ENCODE measurements around the gene ABI1.

The ABI1 gene

DNA sequence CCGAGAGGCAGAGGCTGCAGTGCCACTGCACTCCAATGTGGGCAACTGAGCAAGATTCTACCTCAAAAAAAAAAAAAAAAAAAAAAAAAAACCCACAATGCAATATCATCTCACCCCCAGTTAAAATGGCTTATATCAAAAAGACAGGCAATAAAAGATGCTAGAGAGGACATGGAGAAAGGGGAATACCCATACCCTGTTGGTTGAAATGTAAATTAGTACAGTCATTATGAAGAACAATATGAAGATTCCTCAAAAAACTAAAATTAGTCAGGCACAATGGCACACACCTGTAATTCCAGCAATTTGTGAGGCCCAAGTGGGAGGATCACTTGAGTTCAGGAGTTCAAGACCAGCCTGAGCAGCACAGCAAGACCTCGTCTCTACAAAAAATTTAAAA, 25.7 kb downstream of the ABI1 start:
- TF ChIP-seq, protein P1, sequence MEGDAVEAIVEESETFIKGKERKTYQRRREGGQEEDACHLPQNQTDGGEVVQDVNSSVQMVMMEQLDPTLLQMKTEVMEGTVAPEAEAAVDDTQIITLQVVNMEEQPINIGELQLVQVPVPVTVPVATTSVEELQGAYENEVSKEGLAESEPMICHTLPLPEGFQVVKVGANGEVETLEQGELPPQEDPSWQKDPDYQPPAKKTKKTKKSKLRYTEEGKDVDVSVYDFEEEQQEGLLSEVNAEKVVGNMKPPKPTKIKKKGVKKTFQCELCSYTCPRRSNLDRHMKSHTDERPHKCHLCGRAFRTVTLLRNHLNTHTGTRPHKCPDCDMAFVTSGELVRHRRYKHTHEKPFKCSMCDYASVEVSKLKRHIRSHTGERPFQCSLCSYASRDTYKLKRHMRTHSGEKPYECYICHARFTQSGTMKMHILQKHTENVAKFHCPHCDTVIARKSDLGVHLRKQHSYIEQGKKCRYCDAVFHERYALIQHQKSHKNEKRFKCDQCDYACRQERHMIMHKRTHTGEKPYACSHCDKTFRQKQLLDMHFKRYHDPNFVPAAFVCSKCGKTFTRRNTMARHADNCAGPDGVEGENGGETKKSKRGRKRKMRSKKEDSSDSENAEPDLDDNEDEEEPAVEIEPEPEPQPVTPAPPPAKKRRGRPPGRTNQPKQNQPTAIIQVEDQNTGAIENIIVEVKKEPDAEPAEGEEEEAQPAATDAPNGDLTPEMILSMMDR (IDR thresholded peaks at IDR 0.05; ENCODE audit: low read length, missing control alignments) = no peak
- no peak overlapping the region for H3K4me3 ChIP-seq (replicated peaks; ENCODE audit: low read depth, low read length)
- no peak for DNase-seq (ENCODE audit: low read depth)

DNA sequence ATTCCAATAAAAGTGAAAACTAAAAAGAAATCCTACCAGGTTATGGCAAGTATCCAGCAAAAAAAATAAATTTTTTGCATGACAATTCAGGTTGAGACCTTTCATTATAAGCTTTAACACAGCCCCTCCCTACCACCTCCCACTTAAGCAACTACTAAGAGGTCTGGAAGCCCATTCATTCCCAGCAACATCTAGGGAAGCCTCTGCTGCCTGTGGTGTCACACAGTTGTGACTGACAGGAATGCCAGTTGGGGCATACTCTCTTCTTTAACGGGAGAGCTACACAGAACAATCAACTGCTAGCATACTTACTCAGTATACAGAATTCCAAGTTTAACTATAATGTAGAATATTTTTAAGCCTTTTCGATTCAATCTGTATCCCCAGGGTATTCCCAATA, 27.8 kb downstream of the ABI1 start:
- TF ChIP-seq, protein P1 (IDR thresholded peaks at IDR 0.05; ENCODE audit: low read length, missing control alignments) = no peak
- no peak for DNase-seq (ENCODE audit: low read depth)
- H3K4me3 ChIP-seq (replicated peaks; ENCODE audit: low read depth, low read length) = no peak overlapping the region

GRCh38 chr10:26831936-26832335, 28.8 kb downstream of the ABI1 start:
- DNase-seq (ENCODE audit: low read depth) = no peak
- H3K4me3 ChIP-seq (replicated peaks; ENCODE audit: low read depth, low read length) = no peak overlapping the region
- TF ChIP-seq, protein P1 (IDR thresholded peaks at IDR 0.05; ENCODE audit: low read length, missing control alignments) = no peak

- DNase-seq (ENCODE audit: low read depth) = no peak
- TF ChIP-seq, protein P1 (IDR thresholded peaks at IDR 0.05; ENCODE audit: low read length, missing control alignments) = no peak
- H3K4me3 ChIP-seq (replicated peaks; ENCODE audit: low read depth, low read length) = no peak overlapping the region
Measured at GRCh38 chr10:26829810-26830515, 30.8 kb downstream of the ABI1 start.

DNA sequence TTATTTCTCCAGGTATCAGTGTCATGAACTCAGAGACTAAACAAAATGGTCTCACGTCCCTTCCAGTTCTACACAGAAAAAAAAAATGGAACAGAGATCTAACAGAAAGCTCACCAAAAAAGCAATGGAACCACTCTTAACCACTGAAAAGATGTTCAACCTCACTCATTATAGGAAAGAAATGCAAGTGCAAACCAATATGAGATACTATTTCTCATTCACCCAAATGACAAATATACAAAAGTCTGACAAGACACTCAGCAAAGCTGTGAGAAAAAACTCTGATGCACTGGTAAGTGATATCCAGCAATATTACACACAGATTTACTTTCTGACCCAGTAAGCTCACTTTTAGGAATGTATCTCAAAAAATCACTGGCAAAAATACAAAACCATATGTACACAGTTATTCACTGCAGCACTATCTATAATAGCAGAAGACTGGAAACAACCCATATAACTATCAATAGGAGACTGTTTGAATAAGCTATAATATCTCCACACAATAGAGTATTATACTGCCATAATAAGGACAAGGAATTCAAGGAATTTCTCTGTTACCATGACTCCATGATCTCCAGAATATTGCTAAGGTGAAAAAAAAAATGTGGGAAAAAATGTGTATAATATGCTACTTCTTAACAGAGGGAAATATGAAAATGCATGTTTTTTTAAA, 36.6 kb downstream of the ABI1 start:
- TF ChIP-seq, protein P1 (IDR thresholded peaks at IDR 0.05; ENCODE audit: low read length, missing control alignments) = no peak
- DNase-seq (ENCODE audit: low read depth) = no peak
- no peak overlapping the region for H3K4me3 ChIP-seq (replicated peaks; ENCODE audit: low read depth, low read length)

GRCh38 chr10:26821699-26822570, 38.8 kb downstream of the ABI1 start:
- no peak for DNase-seq (ENCODE audit: low read depth)
- TF ChIP-seq, protein P1 (IDR thresholded peaks at IDR 0.05; ENCODE audit: low read length, missing control alignments) = no peak

More at GRCh38 chr10:26821699-26822570, 38.8 kb downstream of the ABI1 start:
- H3K4me3 ChIP-seq (replicated peaks; ENCODE audit: low read depth, low read length) = no peak overlapping the region

Measured in fibroblast of pulmonary artery (primary cell).